SW 1271 (cell line): Measurements from ENCODE around the gene OOSP4B.
"Not testable (repeated sequence)": the region's sequence is repeated elsewhere in the genome, so short reads cannot be mapped to it uniquely, and the experiment has no call there.

Experiments
- DNase-seq, 2 experiments: peaks; one replicate each; lab custom pipeline; 2025; lab: John Stamatoyannopoulos, UW

OOSP4B gene

GRCh38 chr11:60016881-60017280 is at the start of gene OOSP4B:
OOSP4B (plus strand) TSS chr11:60017181.
- no peak for DNase-seq

- no peak for DNase-seq
Measured at GRCh38 chr11:59967677-59968394, 49.1 kb upstream of the OOSP4B start.

GRCh38 chr11:59968395-59968783 is 48.6 kb upstream of the OOSP4B start:
- no peak for DNase-seq

- no peak for DNase-seq
Measured at GRCh38 chr11:59973097-59973496, 43.9 kb upstream of the OOSP4B start.

- no peak for DNase-seq
Measured at GRCh38 chr11:59981106-59981770, 35.7 kb upstream of the OOSP4B start.

GRCh38 chr11:59982037-59982436 is 34.9 kb upstream of the OOSP4B start:
- DNase-seq, result not testable (repeated sequence)

- DNase-seq, result no peak
Measured at GRCh38 chr11:59983212-59983611, 33.8 kb upstream of the OOSP4B start.

- DNase-seq, result no peak
Measured at GRCh38 chr11:59984368-59984767, 32.6 kb upstream of the OOSP4B start.

GRCh38 chr11:59990421-59990820 is 26.6 kb upstream of the OOSP4B start:
- DNase-seq, result no peak

- DNase-seq, result no peak
Measured at GRCh38 chr11:59992425-59992824, 24.6 kb upstream of the OOSP4B start.

- no peak for DNase-seq
Measured at GRCh38 chr11:59997800-59998199, 19.2 kb upstream of the OOSP4B start.

- DNase-seq, result no peak
Measured at GRCh38 chr11:59999691-60000090, 17.3 kb upstream of the OOSP4B start.

- no peak for DNase-seq
Measured at GRCh38 chr11:60003729-60004128, 13.3 kb upstream of the OOSP4B start.

GRCh38 chr11:60005360-60005759 is 11.6 kb upstream of the OOSP4B start:
- no peak for DNase-seq

GRCh38 chr11:60018058-60018457 is 1.1 kb downstream of the OOSP4B start:
- no peak for DNase-seq

- DNase-seq, result not testable (repeated sequence)
Measured at GRCh38 chr11:60020376-60020775, 3.4 kb downstream of the OOSP4B start.

- DNase-seq, result no peak
Measured at GRCh38 chr11:60029015-60029632, 12.1 kb downstream of the OOSP4B start.

- no peak for DNase-seq
Measured at GRCh38 chr11:60040109-60040508, 23.1 kb downstream of the OOSP4B start, which contains the start of gene OOSP2. OOSP2 (plus strand) TSS chr11:60040409; CDS start chr11:60040460, 51 bp downstream.

- not testable (repeated sequence) for DNase-seq
Measured at GRCh38 chr11:60050422-60050821, 33.4 kb downstream of the OOSP4B start.

GRCh38 chr11:60050839-60051238 is 33.9 kb downstream of the OOSP4B start:
- DNase-seq, result not testable (repeated sequence)

GRCh38 chr11:60056349-60056969 is 39.5 kb downstream of the OOSP4B start, which contains the start of gene MS4A3:
MS4A3 (plus strand) TSS chr11:60056665; CDS start chr11:60061161, 4,496 bp downstream.
- DNase-seq, result no peak

GRCh38 chr11:60059052-60059451 is 42.1 kb downstream of the OOSP4B start:
- DNase-seq, result no peak
